Smooth muscle cell (in vitro differentiated cells): ENCODE data around the gene TMEM225B. TPM values are rescaled to one million over a fixed set of nuclear protein-coding genes. Genes with fewer than 3 reads are reported as not detected.
"Not testable (repeated sequence)": the region's sequence is repeated elsewhere in the genome, so short reads cannot be mapped to it uniquely, and the experiment has no call there.

Source experiments
- DNase-seq: peaks from one replicate; lab custom pipeline; 2025; ENCODE audit not compliant: unreplicated experiment; lab: John Stamatoyannopoulos, UW
- H2AFZ ChIP-seq: fragments of 200-600 bp; sonication (generic); 2 replicates; pipeline ENCODE4 v1.6.0; 2016; ENCODE audit warnings: antibody characterized with exemption, low read depth, mild to moderate bottlenecking
- H3F3A ChIP-seq: fragments of 200-600 bp; sonication (generic); 2 replicates; pipeline ENCODE4 v1.6.0; 2017; ENCODE audit warnings: antibody characterized with exemption, low read depth
- H3K27ac ChIP-seq: fragments of 200-600 bp; sonication (generic); 2 replicates; pipeline ENCODE4 v1.5.1; 2016; ENCODE audit warnings: low read depth, mild to moderate bottlenecking
- H3K27me3 ChIP-seq: fragments of 200-600 bp; sonication (generic); 2 replicates; pipeline ENCODE4 v1.6.1; 2016; ENCODE audit warnings: low read depth, mild to moderate bottlenecking
- H3K36me3 ChIP-seq: fragments of 200-600 bp; sonication (generic); 2 replicates; pipeline ENCODE4 v1.5.1; 2016; ENCODE audit warnings: low read depth
- H3K4me1 ChIP-seq: fragments of 200-600 bp; sonication (generic); 2 replicates; pipeline ENCODE4 v1.5.1; 2016; ENCODE audit warnings: low read depth
- H3K4me2 ChIP-seq: fragments of 200-600 bp; sonication (generic); 2 replicates; pipeline ENCODE4 v1.6.0; 2016; ENCODE audit warnings: mild to moderate bottlenecking
- H3K4me3 ChIP-seq: fragments of 200-600 bp; sonication (generic); 2 replicates; pipeline ENCODE4 v1.5.1; 2016; ENCODE audit warnings: mild to moderate bottlenecking
- H3K79me2 ChIP-seq: fragments of 200-600 bp; sonication (generic); 2 replicates; pipeline ENCODE4 v1.6.0; 2016; ENCODE audit warnings: low read depth, mild to moderate bottlenecking
- H3K9ac ChIP-seq: fragments of 200-600 bp; sonication (generic); 2 replicates; pipeline ENCODE4 v1.6.0; 2016; ENCODE audit warnings: low read depth
- H3K9me3 ChIP-seq: fragments of 200-600 bp; sonication (generic); replicated peaks from 2 replicates; pipeline ENCODE4 v1.5.1; 2016; ENCODE audit warnings: low read depth
- H4K20me1 ChIP-seq: fragments of 200-600 bp; sonication (generic); 2 replicates; pipeline ENCODE4 v1.6.0; 2016; ENCODE audit warnings: low read depth
- CTCF ChIP-seq: fragments of 200-600 bp; sonication (generic); IDR thresholded peaks from 2 replicates; pipeline ENCODE4 v1.5.1; 2017; ENCODE audit warnings: borderline replicate concordance, mild to moderate bottlenecking, antibody characterized with exemption; ENCODE audit not compliant: insufficient read depth, poor library complexity, severe bottlenecking
- WGBS: methylation state at CpG from one replicate; pipeline ENCODE4 v1.1.7; 2016; ENCODE audit warnings: low lambda C conversion rate; 5-methylcytosine and 5-hydroxymethylcytosine counted together
- polyA plus RNA-seq: library from polyadenylated mRNA; unstranded; fragments of >200 nt; fragmentation: Nextera tagmentation; extraction: Ambion mirVana; gene quantifications from 2 replicates; pipeline ENCODE4 v1.2.1, GENCODE V29; 2016
- total RNA-seq: library from RNA; depleted of rRNA; stranded (reverse); fragments of >200 nt; gene quantifications from 2 replicates; pipeline ENCODE4 v1.2.3, GENCODE V29; 2014

The TMEM225B gene
- total and polyA plus RNA-seq, 2 experiments from 2014 or later: 4.7 to 5.4 TPM

GRCh38 chr7:99653754-99654153 is 55.7 kb downstream of the TMEM225B start:
- H3K27me3 ChIP-seq: no peaks in the 10 kb centered on the region
- H3K27ac ChIP-seq: no peak overlapping the region
- H4K20me1 ChIP-seq: no peaks in the 10 kb centered on the region
- no peaks in the 10 kb centered on the region for H3K79me2 ChIP-seq
- H3K9ac ChIP-seq: no peak overlapping the region
- H2AFZ ChIP-seq: no peak overlapping the region
- 91% methylated on average over 3 of the region's 3 CpGs for WGBS
- no peak overlapping the region for H3K4me3 ChIP-seq
- H3K4me2 ChIP-seq: no peak overlapping the region
- TF ChIP-seq CTCF: no peak
- no peaks in the 10 kb centered on the region for H3K9me3 ChIP-seq
- no peaks in the 10 kb centered on the region for H3K36me3 ChIP-seq
- DNase-seq: no peak
- H3F3A ChIP-seq: no peaks in the 10 kb centered on the region
- H3K4me1 ChIP-seq: no peaks in the 10 kb centered on the region

GRCh38 chr7:99654626-99655025 is 56.6 kb downstream of the TMEM225B start:
- H4K20me1 ChIP-seq: not testable (repeated sequence)

GRCh38 chr7:99657879-99658278 is 59.8 kb downstream of the TMEM225B start:
- H3K4me3 ChIP-seq, H3K27ac ChIP-seq, H3K79me2 ChIP-seq, H3K9me3 ChIP-seq, H3F3A ChIP-seq, H3K4me1 ChIP-seq, H2AFZ ChIP-seq, DNase-seq, H3K4me2 ChIP-seq, H3K9ac ChIP-seq, H4K20me1 ChIP-seq, H3K36me3 ChIP-seq, H3K27me3 ChIP-seq: not testable (repeated sequence)
- WGBS: 85% methylated on average over 5 of the region's 5 CpGs

More at GRCh38 chr7:99654626-99655025, 56.6 kb downstream of the TMEM225B start:
- H3K9me3 ChIP-seq, H3K36me3 ChIP-seq, H3K4me2 ChIP-seq, H3F3A ChIP-seq, H3K27me3 ChIP-seq, H3K79me2 ChIP-seq, H3K4me3 ChIP-seq, H2AFZ ChIP-seq, DNase-seq, H3K27ac ChIP-seq, H3K9ac ChIP-seq, H3K4me1 ChIP-seq: not testable (repeated sequence)
- WGBS: 92% methylated on average over 3 of the region's 3 CpGs

Other genes starting within 250 kb of the TMEM225B start
- gene ARPC1B, start 223.5 kb upstream of the TMEM225B start, total RNA-seq: 105 and 167 TPM in 2 replicates
- 204 and 225 TPM in 2 replicates for gene ARPC1B, start 223.5 kb upstream of the TMEM225B start, polyA plus RNA-seq
- gene PDAP1, start 189.7 kb upstream of the TMEM225B start, total RNA-seq: 57.5 and 89.4 TPM in 2 replicates
- 77.3 and 82.1 TPM in 2 replicates for gene PDAP1, start 189.7 kb upstream of the TMEM225B start, polyA plus RNA-seq
- 97.2 and 133 TPM in 2 replicates for gene BUD31, start 189.3 kb upstream of the TMEM225B start, total RNA-seq
- gene BUD31, start 189.3 kb upstream of the TMEM225B start, polyA plus RNA-seq: 222 and 249 TPM in 2 replicates
- 2.7 and 10.8 TPM in 2 replicates for gene PTCD1, start 159.5 kb upstream of the TMEM225B start, total RNA-seq
- gene PTCD1, start 159.5 kb upstream of the TMEM225B start, polyA plus RNA-seq: 4.5 and 6.6 TPM in 2 replicates
- 23.6 and 27.1 TPM in 2 replicates for gene CPSF4, start 159.3 kb upstream of the TMEM225B start, total RNA-seq
- 30.3 and 37.0 TPM in 2 replicates for gene CPSF4, start 159.3 kb upstream of the TMEM225B start, polyA plus RNA-seq
- gene ATP5MF, start 132.1 kb upstream of the TMEM225B start, total RNA-seq: 1,182 and 2,081 TPM in 2 replicates
- gene ATP5MF, start 132.1 kb upstream of the TMEM225B start, polyA plus RNA-seq: 698 and 730 TPM in 2 replicates
- 1.6 and 2.5 TPM in 2 replicates for gene ZNF789, start 125.4 kb upstream of the TMEM225B start, total RNA-seq
- gene ZNF789, start 125.4 kb upstream of the TMEM225B start, polyA plus RNA-seq: 2.2 and 4.0 TPM in 2 replicates
- gene ZNF394, start 98.0 kb upstream of the TMEM225B start, total RNA-seq: 14.6 and 27.7 TPM in 2 replicates
- gene ZNF394, start 98.0 kb upstream of the TMEM225B start, polyA plus RNA-seq: 13.2 and 21.2 TPM in 2 replicates
- 16.5 and 20.2 TPM in 2 replicates for gene ZKSCAN5, start 93.6 kb upstream of the TMEM225B start, total RNA-seq
- 7.6 and 8.4 TPM in 2 replicates for gene ZKSCAN5, start 93.6 kb upstream of the TMEM225B start, polyA plus RNA-seq
- gene FAM200A, start 46.2 kb upstream of the TMEM225B start, total RNA-seq: 10.0 and 12.8 TPM in 2 replicates
- gene FAM200A, start 46.2 kb upstream of the TMEM225B start, polyA plus RNA-seq: 5.9 and 8.1 TPM in 2 replicates
- gene ZNF655, start 39.6 kb upstream of the TMEM225B start, total RNA-seq: 55.5 and 67.2 TPM in 2 replicates
- gene ZNF655, start 39.6 kb upstream of the TMEM225B start, polyA plus RNA-seq: 21.6 and 33.4 TPM in 2 replicates
- gene ZSCAN25, start 18.7 kb downstream of the TMEM225B start, total RNA-seq: 8.0 and 11.5 TPM in 2 replicates
- 6.2 and 10.0 TPM in 2 replicates for gene ZSCAN25, start 18.7 kb downstream of the TMEM225B start, polyA plus RNA-seq
- gene CYP3A5, start 81.7 kb downstream of the TMEM225B start, total RNA-seq: not detected in 2 replicates
- gene CYP3A5, start 81.7 kb downstream of the TMEM225B start, polyA plus RNA-seq: 0.19 and 0.57 TPM in 2 replicates
- 0.99 TPM in 1 of 2 replicates, not detected in the other for gene CYP3A7, start 136.9 kb downstream of the TMEM225B start, total RNA-seq
- 0.18 TPM in 2 replicates for gene CYP3A7, start 136.9 kb downstream of the TMEM225B start, polyA plus RNA-seq
- not detected in 2 replicates for gene CYP3A4, start 185.9 kb downstream of the TMEM225B start, total RNA-seq
- not detected in 2 replicates for gene CYP3A4, start 185.9 kb downstream of the TMEM225B start, polyA plus RNA-seq
- not detected in 2 replicates for gene CYP3A43, start 229.7 kb downstream of the TMEM225B start, total RNA-seq
- gene CYP3A43, start 229.7 kb downstream of the TMEM225B start, polyA plus RNA-seq: not detected in 2 replicates